ENCODE results near the gene BCL7B. TPM values are rescaled to one million over a fixed set of nuclear protein-coding genes. Genes with fewer than 3 reads are reported as not detected.

BCL7B gene
- total RNA-seq, 1 donor from 2014 or later: 130 TPM

GRCh38 chr7:73597978-73598782 is 40.7 kb upstream of the BCL7B start:
- no peak overlapping the region for H3K27ac ChIP-seq
- intact Hi-C loops (cut with DNase I): no loop called here
- no peaks in the 10 kb centered on the region for H3K4me1 ChIP-seq
- peaks cover 5% of the 10 kb centered on the region for H3K27me3 ChIP-seq
- no peak overlapping the region for H3K4me3 ChIP-seq
- TF ChIP-seq CTCF (IDR thresholded peaks at IDR 0.05): no peak
- no peaks in the 10 kb centered on the region for H3K9me3 ChIP-seq
- no peaks in the 10 kb centered on the region for H3K36me3 ChIP-seq
- no peak for DNase-seq (ENCODE audit: low spot score in 2 of 2)

DNA sequence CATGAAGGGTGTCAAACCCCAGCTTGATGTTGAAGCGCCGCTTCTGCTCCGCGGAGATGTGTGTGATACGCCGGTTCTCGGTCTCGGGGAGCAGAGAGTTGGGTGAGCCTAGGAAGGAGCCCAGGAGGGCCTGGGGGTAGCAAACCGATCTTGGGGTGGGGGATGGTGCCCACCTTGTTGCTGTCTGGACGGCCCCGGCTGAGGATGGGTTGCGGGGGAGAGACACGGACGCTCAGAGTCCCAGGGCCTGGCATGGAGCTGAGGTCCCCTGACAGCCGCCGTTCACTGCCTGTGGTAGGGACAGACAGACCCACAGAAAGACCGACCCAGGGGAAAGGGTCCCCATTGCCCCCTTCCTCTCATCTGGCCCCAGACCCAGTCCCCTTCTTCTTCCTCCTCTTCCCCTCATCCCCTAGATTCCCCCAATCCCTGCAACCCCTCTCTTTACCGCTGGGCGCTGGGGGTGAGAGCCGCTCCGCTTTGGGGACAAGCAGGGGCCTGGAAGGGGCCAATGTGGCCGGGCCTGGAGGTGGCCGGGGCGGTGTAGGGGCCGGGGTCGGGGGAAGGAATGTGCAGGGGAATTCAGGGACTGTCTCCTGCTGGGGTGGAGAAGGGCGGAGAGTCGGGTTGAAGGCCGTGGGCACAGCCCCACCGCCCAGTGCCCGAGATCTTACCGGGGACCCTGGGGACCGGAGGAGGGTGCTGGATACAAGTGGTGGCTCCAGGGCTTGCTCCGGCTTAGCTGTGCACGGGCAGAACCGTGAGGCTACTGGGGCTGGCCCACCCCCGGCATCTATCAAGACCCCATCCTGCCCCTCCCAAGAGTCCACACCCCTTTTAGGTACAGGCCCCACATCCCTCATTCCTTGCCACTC is 38.9 kb upstream of the BCL7B start:
- intact Hi-C loops (cut with DNase I): no loop called here
- DNase-seq (ENCODE audit: low spot score in 2 of 2): no peak
- Histone ChIP-seq H3K9me3 (no peaks in the 10 kb centered on the region), H3K36me3 (no peaks in the 10 kb centered on the region), H3K27ac (no peak overlapping the region), H3K4me3 (no peak overlapping the region), H3K4me1 (no peaks in the 10 kb centered on the region), H3K27me3 (peaks cover 5% of the 10 kb centered on the region)
- no peak for TF ChIP-seq CTCF (IDR thresholded peaks at IDR 0.05)

DNA sequence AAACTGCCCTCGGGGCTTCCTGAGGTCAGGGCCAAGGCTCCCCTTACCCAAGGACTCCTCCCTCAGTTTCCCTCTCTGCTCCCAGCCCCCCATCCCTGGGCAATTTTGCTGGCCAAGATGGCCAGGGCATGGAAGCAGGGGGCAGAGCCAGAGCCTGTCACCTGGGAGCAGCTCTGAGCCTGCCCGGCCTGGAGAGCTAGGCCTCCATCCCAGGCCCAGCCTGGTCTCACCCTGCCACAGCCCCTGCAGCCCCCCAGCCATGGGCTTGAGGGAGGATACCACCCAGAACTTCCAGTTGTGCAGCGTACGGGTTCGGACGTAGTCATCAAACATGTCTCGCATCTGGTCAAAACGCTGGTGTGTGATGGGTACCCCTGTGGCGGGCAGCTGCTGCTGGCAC is 37.9 kb upstream of the BCL7B start:
- intact Hi-C loops (cut with DNase I): no loop called here
- no peak for TF ChIP-seq CTCF (IDR thresholded peaks at IDR 0.05)
- Histone ChIP-seq H3K4me1 (no peaks in the 10 kb centered on the region), H3K36me3 (no peaks in the 10 kb centered on the region), H3K27me3 (peaks cover 5% of the 10 kb centered on the region), H3K9me3 (no peaks in the 10 kb centered on the region), H3K27ac (no peak overlapping the region), H3K4me3 (no peak overlapping the region)
- DNase-seq (ENCODE audit: low spot score in 2 of 2): no peak

DNA sequence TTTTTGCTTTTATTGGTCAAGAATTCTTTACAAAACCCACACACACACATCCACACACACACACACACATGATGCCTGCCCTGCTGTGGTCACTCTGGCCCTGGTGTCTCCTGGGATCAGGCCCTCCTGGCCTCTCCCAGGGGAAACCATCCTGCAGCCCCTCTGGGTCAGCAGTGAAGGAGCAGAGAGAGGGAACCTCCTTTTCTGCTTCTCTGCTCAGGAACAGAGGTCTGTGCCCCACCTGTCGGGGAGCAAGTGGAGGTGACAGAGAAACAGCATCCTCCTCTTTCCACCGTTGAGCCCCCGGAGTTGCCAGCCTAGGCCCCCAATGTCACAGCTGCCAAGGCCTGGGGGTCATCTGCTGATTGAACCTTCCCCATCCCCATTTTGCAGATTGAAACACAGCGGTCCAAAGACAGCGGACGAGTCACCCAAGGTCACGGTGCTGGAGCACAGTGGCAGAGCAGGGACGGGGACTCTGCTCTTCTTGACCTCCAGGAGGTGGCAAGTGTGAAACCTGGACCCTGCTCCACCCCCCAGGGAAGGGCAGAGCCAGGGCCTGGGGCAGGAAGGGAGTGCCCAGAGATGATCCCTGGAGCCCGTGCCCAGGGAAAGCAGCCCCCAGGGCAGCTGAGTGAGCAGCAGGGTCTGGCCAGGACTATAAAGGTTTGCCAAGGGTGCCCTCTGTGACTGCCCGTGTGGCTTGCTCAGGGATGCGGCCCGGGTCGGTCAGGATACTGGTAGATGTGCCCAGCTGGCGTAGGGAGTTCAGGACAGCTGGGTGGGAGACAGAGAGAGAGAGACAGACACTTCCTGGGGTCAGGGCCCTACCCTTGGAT is 35.9 kb upstream of the BCL7B start:
- TF ChIP-seq CTCF (IDR thresholded peaks at IDR 0.05): no peak
- no peaks in the 10 kb centered on the region for H3K36me3 ChIP-seq
- peaks cover 5% of the 10 kb centered on the region for H3K27me3 ChIP-seq
- no peak for DNase-seq (ENCODE audit: low spot score in 2 of 2)
- no peak overlapping the region for H3K27ac ChIP-seq
- H3K4me3 ChIP-seq: no peak overlapping the region
- intact Hi-C loops (cut with DNase I): no loop called here
- H3K4me1 ChIP-seq: no peaks in the 10 kb centered on the region
- H3K9me3 ChIP-seq: no peaks in the 10 kb centered on the region

- no peak for TF ChIP-seq CTCF (IDR thresholded peaks at IDR 0.05)
- H3K27ac ChIP-seq: no peak overlapping the region
- H3K4me1 ChIP-seq: no peaks in the 10 kb centered on the region
- no peaks in the 10 kb centered on the region for H3K36me3 ChIP-seq
- no peaks in the 10 kb centered on the region for H3K27me3 ChIP-seq
- H3K9me3 ChIP-seq: no peaks in the 10 kb centered on the region
- no peak overlapping the region for H3K4me3 ChIP-seq
- intact Hi-C loops (cut with DNase I): no loop called here
- no peak for DNase-seq (ENCODE audit: low spot score in 2 of 2)
Observed at GRCh38 chr7:73586911-73587310, 29.4 kb upstream of the BCL7B start.

All from ascending aorta (tissue), 2 donors.